H1 (cell line): ENCODE data around the gene POGZ. TPM values are rescaled to one million over a fixed set of nuclear protein-coding genes. Genes with fewer than 3 reads are reported as not detected.

ENCODE experiments used
- CTCF ChIA-PET: fragments of 300-600 bp; sonication (Branson Sonifier 250); formaldehyde crosslinking; loops from one replicate; lab custom pipeline; 2021; ENCODE audit not compliant: partially characterized antibody; lab: Charles Lee
- POLR2A ChIA-PET: fragments of 300-600 bp; sonication (Branson Sonifier 250); formaldehyde crosslinking; loops from one replicate; lab custom pipeline; 2021; ENCODE audit warnings: inconsistent platforms; ENCODE audit not compliant: partially characterized antibody; lab: Charles Lee
- DNase-seq, 2 experiments: peaks; one replicate each; pipeline versions ENCODE4 v3.0.0 to v3.0.0-alpha.2; 2010 to 2022; ENCODE audit warnings: low spot score in 2 of 2, low read depth in 1 of 2, mixed read lengths in 1 of 2
- FAIRE-seq: peaks from 2 replicates; lab custom pipeline; 2011; peaks lifted over from hg19 to GRCh38; lab: Jason Lieb, UNC
- H2AFZ ChIP-seq: 2 replicates; pipeline ENCODE4 v1.8.1; 2012; ENCODE audit warnings: low read length, inconsistent platforms
- H2AK5ac ChIP-seq: 2 replicates; pipeline ENCODE4 v1.6.1; 2013; ENCODE audit warnings: low read depth, low read length
- H2BK120ac ChIP-seq: replicated peaks from 2 replicates; pipeline ENCODE3; 2013; ENCODE audit warnings: low read depth, low read length, inconsistent platforms
- H2BK12ac ChIP-seq: 2 replicates; pipeline ENCODE4 v1.6.1; 2013; ENCODE audit warnings: low read depth, low read length
- H2BK15ac ChIP-seq: 2 replicates; pipeline ENCODE4 v1.6.1; 2013; ENCODE audit warnings: low read length
- H2BK20ac ChIP-seq: 2 replicates; pipeline ENCODE4 v1.6.1; 2013; ENCODE audit warnings: low read length
- H2BK5ac ChIP-seq: 2 replicates; pipeline ENCODE4 v1.6.1; 2013; ENCODE audit warnings: low read depth, low read length
- H3K14ac ChIP-seq: 2 replicates; pipeline ENCODE4 v1.6.1; 2013; ENCODE audit warnings: inconsistent platforms; ENCODE audit not compliant: insufficient read length
- H3K18ac ChIP-seq: 2 replicates; pipeline ENCODE4 v1.6.1; 2013; ENCODE audit warnings: low read length; ENCODE audit errors: extremely low read depth
- H3K23ac ChIP-seq: 2 replicates; pipeline ENCODE4 v1.6.1; 2013; ENCODE audit warnings: inconsistent platforms; ENCODE audit not compliant: insufficient read length
- H3K23me2 ChIP-seq: 2 replicates; pipeline ENCODE4 v1.6.1; 2013; ENCODE audit warnings: low read depth, low read length
- H3K27ac ChIP-seq: 2 replicates; pipeline ENCODE4 v1.6.1; 2011; ENCODE audit warnings: low read depth, low read length, inconsistent platforms
- H3K27me3 ChIP-seq, 4 experiments: replicated peaks in 1 of 4; 1 replicate in 1 of 4; 2 replicates in 3 of 4; pipeline versions ENCODE4 v1.6.1 to v1.8.1; 2011 to 2013; ENCODE audit warnings: low read length in 3 of 4, mild to moderate bottlenecking in 3 of 4, inconsistent platforms in 2 of 4, mixed read lengths in 2 of 4, moderate library complexity in 1 of 4; ENCODE audit not compliant: control insufficient read depth in 3 of 4, insufficient read depth in 3 of 4; ENCODE audit errors: extremely low read depth in 1 of 4
- H3K36me3 ChIP-seq, 4 experiments: 2 replicates each; pipeline versions ENCODE4 v1.6.1 to v1.8.1; 2011 to 2013; ENCODE audit warnings: mild to moderate bottlenecking in 4 of 4, low read length in 3 of 4, moderate library complexity in 2 of 4, control low read depth in 1 of 4, inconsistent platforms in 1 of 4; ENCODE audit not compliant: insufficient read depth in 4 of 4, control insufficient read depth in 2 of 4
- H3K4ac ChIP-seq: replicated peaks from 2 replicates; pipeline ENCODE3; 2013; ENCODE audit warnings: low read length, low read depth, mixed read lengths, inconsistent platforms; ENCODE audit not compliant: insufficient read length
- H3K4me1 ChIP-seq, 4 experiments: replicated peaks in 1 of 4; 1 replicate in 1 of 4; 2 replicates in 3 of 4; pipeline versions ENCODE4 v1.6.1 to v1.8.1; 2011 to 2013; ENCODE audit warnings: low read length in 3 of 4, inconsistent platforms in 2 of 4, mixed read lengths in 1 of 4; ENCODE audit not compliant: insufficient read depth in 4 of 4, control insufficient read depth in 3 of 4
- H3K4me2 ChIP-seq, 2 experiments: 2 replicates each; pipeline versions ENCODE4 v1.6.1 to v1.8.1; 2011 to 2013; ENCODE audit warnings: low read depth in 2 of 2, low read length in 2 of 2, control low read depth in 1 of 2, inconsistent platforms in 1 of 2, mild to moderate bottlenecking in 1 of 2; ENCODE audit not compliant: insufficient read depth in 1 of 2
- H3K4me3 ChIP-seq, 4 experiments: fragments of 200-600, 300-600 bp in 1 of 4; sonication (generic), shearing (Covaris generic), sonication (Bioruptor Twin) in 1 of 4; 2 replicates each; pipeline versions ENCODE4 v1.5.1 to v1.8.1; 2011 to 2016; ENCODE audit warnings: low read length in 4 of 4, low read depth in 3 of 4, control low read depth in 2 of 4, inconsistent platforms in 2 of 4, mild to moderate bottlenecking in 2 of 4, mixed read lengths in 1 of 4, moderate library complexity in 1 of 4; ENCODE audit not compliant: insufficient read depth in 2 of 4; ENCODE audit errors: extremely low read depth in 1 of 4
- H3K56ac ChIP-seq: replicated peaks from 2 replicates; pipeline ENCODE3; 2013; ENCODE audit warnings: low read depth, mild to moderate bottlenecking, mixed read lengths, low read length, inconsistent platforms; ENCODE audit not compliant: insufficient read length
- H3K79me1 ChIP-seq: 2 replicates; pipeline ENCODE4 v1.6.1; 2013; ENCODE audit warnings: low read depth, low read length, control low read depth
- H3K79me2 ChIP-seq, 2 experiments: 2 replicates each; pipeline versions ENCODE4 v1.6.1 to v1.8.1; 2012 to 2013; ENCODE audit warnings: low read length in 2 of 2, mild to moderate bottlenecking in 2 of 2, inconsistent platforms in 1 of 2; ENCODE audit not compliant: insufficient read depth in 2 of 2, control insufficient read depth in 1 of 2
- H3K9ac ChIP-seq, 4 experiments: replicated peaks in 1 of 4; 1 replicate in 1 of 4; 2 replicates in 3 of 4; pipeline versions ENCODE4 v1.6.1 to v1.8.1; 2011 to 2013; ENCODE audit warnings: low read depth in 3 of 4, low read length in 3 of 4, control low read depth in 2 of 4, mild to moderate bottlenecking in 2 of 4, moderate library complexity in 2 of 4, inconsistent platforms in 1 of 4; ENCODE audit errors: extremely low read depth in 1 of 4
- H3K9me3 ChIP-seq, 2 experiments: 2 replicates each; pipeline versions ENCODE4 v1.6.1 to v1.8.1; 2012 to 2013; ENCODE audit warnings: mild to moderate bottlenecking in 2 of 2, moderate library complexity in 2 of 2, control low read depth in 1 of 2, inconsistent platforms in 1 of 2, low read depth in 1 of 2, low read length in 1 of 2, mixed read lengths in 1 of 2; ENCODE audit not compliant: insufficient read depth in 2 of 2
- H4K20me1 ChIP-seq, 2 experiments: replicated peaks in 1 of 2; 2 replicates each; pipeline versions ENCODE3 to v1.8.1; 2011 to 2013; ENCODE audit warnings: inconsistent platforms in 2 of 2, low read length in 2 of 2, mild to moderate bottlenecking in 1 of 2; ENCODE audit not compliant: insufficient read depth in 2 of 2, control insufficient read depth in 1 of 2
- H4K5ac ChIP-seq: 2 replicates; pipeline ENCODE4 v1.6.1; 2013; ENCODE audit warnings: low read length, low read depth, mixed read lengths, inconsistent platforms; ENCODE audit not compliant: insufficient read length
- H4K8ac ChIP-seq: 2 replicates; pipeline ENCODE4 v1.8.0; 2013; ENCODE audit warnings: mild to moderate bottlenecking, moderate library complexity, low read length, inconsistent platforms; ENCODE audit not compliant: insufficient read depth; ENCODE audit errors: extremely low read depth
- H4K91ac ChIP-seq: replicated peaks from 2 replicates; pipeline ENCODE3; 2013; ENCODE audit warnings: low read length, mixed read lengths, inconsistent platforms; ENCODE audit not compliant: insufficient read length
- BACH1 ChIP-seq: IDR thresholded peaks from 2 replicates; pipeline ENCODE4 v1.6.1; 2012; ENCODE audit warnings: low read length, improper control_type of control experiment
- BRCA1 ChIP-seq: IDR thresholded peaks from 2 replicates; pipeline ENCODE4 v1.6.1; 2012; ENCODE audit warnings: low read depth, low read length, improper control_type of control experiment
- FOSL1 ChIP-seq: IDR thresholded peaks from 2 replicates; pipeline ENCODE4 v1.6.1; 2011; ENCODE audit warnings: mild to moderate bottlenecking, low read depth, low read length, moderate library complexity; ENCODE audit not compliant: insufficient read depth
- HDAC2 ChIP-seq, 2 experiments: fragments of 300-600 bp in 1 of 2; sonication (generic) in 1 of 2; IDR thresholded peaks; 2 replicates each; pipeline ENCODE4 v1.6.1; 2011 to 2012; ENCODE audit warnings: low read depth in 2 of 2, low read length in 2 of 2, mild to moderate bottlenecking in 2 of 2, moderate library complexity in 2 of 2, borderline replicate concordance in 1 of 2, inconsistent platforms in 1 of 2
- NRF1 ChIP-seq: IDR thresholded peaks from 2 replicates; pipeline ENCODE4 v1.6.1; 2011; ENCODE audit warnings: mild to moderate bottlenecking, low read depth, low read length, improper control_type of control experiment
- POLR2AphosphoS5 ChIP-seq: IDR thresholded peaks from 2 replicates; pipeline ENCODE4 v1.6.1; 2011; ENCODE audit warnings: low read depth, low read length
- RBBP5 ChIP-seq: IDR thresholded peaks from 2 replicates; pipeline ENCODE4 v1.7.1; 2012; ENCODE audit warnings: low read depth, mild to moderate bottlenecking, inconsistent platforms, low read length, moderate library complexity, borderline replicate concordance
- SIRT6 ChIP-seq: IDR thresholded peaks from one replicate; pipeline ENCODE4 v1.7.1; 2012; ENCODE audit warnings: low read length, inconsistent platforms
- YY1 ChIP-seq: IDR thresholded peaks from 2 replicates; pipeline ENCODE4 v1.6.1; 2011; ENCODE audit warnings: low read depth, mild to moderate bottlenecking, low read length
- WGBS, 2 experiments: shearing (Covaris generic) in 1 of 2; methylation state at CpG; one replicate each; pipeline versions ENCODE4 v1.1.6 to v1.1.7; 2013 to 2015; ENCODE audit warnings: low lambda C conversion rate in 2 of 2, mixed read lengths in 2 of 2, inconsistent platforms in 1 of 2, low coverage in 1 of 2, missing lambda C conversion rate in 1 of 2; ENCODE audit not compliant: insufficient replicate concordance in 2 of 2, insufficient coverage in 1 of 2, insufficient read length in 1 of 2; ENCODE audit errors: extremely low coverage in 1 of 2, missing lambda C conversion rate in 1 of 2; 5-methylcytosine and 5-hydroxymethylcytosine counted together
- polyA plus RNA-seq, 7 experiments: library from polyadenylated mRNA; depleted of rRNA in 3 of 7; stranded (reverse) in 5 of 7; unstranded in 2 of 7; fragments of >200 nt in 5 of 7; fragments of 200-250 nt in 2 of 7; gene quantifications; 1 replicate in 5 of 7; 2 replicates in 1 of 7; 4 replicates in 1 of 7; pipeline versions ENCODE4 v1.2.1 to v1.2.3, GENCODE V29; 2011 to 2013; ENCODE audit warnings: missing spikeins in 2 of 7, mixed read lengths in 2 of 7
- total RNA-seq: library from RNA; stranded (reverse); fragmentation: NEBNext Ultra II Directional; extraction: Animal tissue kit (Norgen Biotek cat#: 25700); gene quantifications from 2 replicates; pipeline ENCODE4 v1.2.1, GENCODE V29; 2021
- TF ChIP-seq, protein P1 (sequence below): IDR thresholded peaks from 2 replicates; pipeline ENCODE4 v1.6.1; 2011; ENCODE audit warnings: low read length, improper control_type of control experiment

POGZ gene
- total and polyA plus RNA-seq, 2 of the 8 experiments (the other 6 are each of a cell fraction or from before 2014, with no cell fraction given), result 66.4 to 105 TPM

DNA sequence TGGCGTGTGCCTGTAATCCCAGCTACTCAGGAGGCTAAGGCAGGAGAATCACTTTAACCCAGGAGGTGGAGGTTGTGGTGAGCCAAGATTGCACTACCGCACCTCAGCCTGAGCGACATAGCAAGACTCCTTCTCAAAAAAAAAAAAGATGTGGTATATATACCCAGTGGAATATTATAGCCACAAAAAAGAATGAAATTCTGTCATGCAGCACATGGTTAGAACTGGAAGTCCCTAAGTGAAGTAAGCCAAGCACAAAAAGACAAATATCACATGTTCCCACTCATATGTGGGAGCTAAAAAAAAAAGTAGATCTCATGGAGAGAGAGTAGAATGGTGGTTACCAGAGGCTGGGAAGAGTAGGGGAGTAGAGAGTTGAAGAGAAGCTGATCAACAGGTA, 41.2 kb downstream of the POGZ start:
- ChIA-PET CTCF (interaction anchor here (0.6 to 2.3 kb wide), 8 partner anchors 12 to 317 kb away, joined by 3 to 10 read pairs (median 4); no protein-coding TSS in a partner anchor), POLR2A (interaction anchor here (0.6 to 1.9 kb wide), 5 partner anchors 14 to 137 kb away, joined by 3 to 5 read pairs (median 3); no protein-coding TSS in a partner anchor)
- Histone ChIP-seq H3K4me2 (no peak overlapping the region), H3K14ac (no peak overlapping the region), H3K4me1 (no peaks in the 10 kb centered on the region), H3K23ac (no peak overlapping the region), H2BK5ac (no peak overlapping the region), H3K4ac (no peak overlapping the region), H3K79me2 (no peaks in the 10 kb centered on the region), H4K5ac (no peak overlapping the region), H3K4me3 (no peak overlapping the region), H3K18ac (no peak overlapping the region), H3K9ac (no peak overlapping the region), H2AK5ac (no peak overlapping the region), H2BK120ac (no peak overlapping the region), H3K56ac (no peak overlapping the region), H4K91ac (no peak overlapping the region), H3K23me2 (no peaks in the 10 kb centered on the region), H2BK12ac (no peak overlapping the region), H3K9me3 (no peaks in the 10 kb centered on the region), H2BK15ac (no peak overlapping the region), H3K36me3 (peaks cover 5 to 64% (median 37%) of the 10 kb centered on the region in 4 experiments; a peak in 7 of 8 replicates), H4K8ac (no peak overlapping the region), H2BK20ac (no peak overlapping the region), H2AFZ (no peak overlapping the region), H3K27me3 (no peaks in the 10 kb centered on the region), H3K79me1 (no peaks in the 10 kb centered on the region), H4K20me1 (peaks cover 0 to 2% of the 10 kb centered on the region in 2 experiments), H3K27ac (no peak overlapping the region)
- DNase-seq, result no peak
- TF ChIP-seq SIRT6 (no peak), YY1 (no peak), FOSL1 (no peak), RBBP5 (no peak), NRF1 (no peak), POLR2AphosphoS5 (no peak), HDAC2 (IDR thresholded peaks at IDR 0.05; ENCODE audit: borderline replicate concordance in 1 of 2, low read depth in 2 of 2, low read length in 2 of 2) (no peak), BRCA1 (no peak), BACH1 (no peak)
- TF ChIP-seq, protein P1, sequence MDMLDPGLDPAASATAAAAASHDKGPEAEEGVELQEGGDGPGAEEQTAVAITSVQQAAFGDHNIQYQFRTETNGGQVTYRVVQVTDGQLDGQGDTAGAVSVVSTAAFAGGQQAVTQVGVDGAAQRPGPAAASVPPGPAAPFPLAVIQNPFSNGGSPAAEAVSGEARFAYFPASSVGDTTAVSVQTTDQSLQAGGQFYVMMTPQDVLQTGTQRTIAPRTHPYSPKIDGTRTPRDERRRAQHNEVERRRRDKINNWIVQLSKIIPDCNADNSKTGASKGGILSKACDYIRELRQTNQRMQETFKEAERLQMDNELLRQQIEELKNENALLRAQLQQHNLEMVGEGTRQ, result no peak
- 93% methylated on average over 3 of the region's 3 CpGs; no CpG with 5 or more reads in 1 of the 2 experiments for WGBS, 2 experiments
- no peak for FAIRE-seq
